GM12878 (cell line): ENCODE results near the gene KDM4F. TPM values are rescaled to one million over a fixed set of nuclear protein-coding genes. Genes with fewer than 3 reads are reported as not detected.

ENCODE experiments used
- ATAC-seq: fragments of 200-7000 bp; cut with Tn5 transposase; 3 replicates; pipeline ENCODE4 v1.9.1; 2020; ENCODE audit warnings: mild to moderate bottlenecking, moderate library complexity
- BruUV-seq: library from RNA; stranded (reverse); fragments of 400-500 nt; replicated peaks from 2 replicates; lab custom pipeline; 2021; lab: Mats Ljungman, UMichigan
- CTCF ChIA-PET: fragments of 300-600 bp; sonication (Branson Sonifier 250); formaldehyde crosslinking; extraction: SDS; loops from one replicate; lab custom pipeline; 2021; ENCODE audit warnings: inconsistent platforms; lab: Yijun Ruan, JAX
- POLR2A ChIA-PET: fragments of 350-600 bp; formaldehyde crosslinking; extraction: SDS; loops from one replicate; lab custom pipeline; 2021; ENCODE audit warnings: inconsistent platforms; lab: Charles Lee
- RAD21 ChIA-PET: fragments of 300-600 bp; sonication (Branson Sonifier 250); formaldehyde crosslinking; loops from one replicate; lab custom pipeline; 2023; ENCODE audit warnings: antibody characterized with exemption; ENCODE audit not compliant: unreplicated experiment; lab: Charles Lee
- SMC1A ChIA-PET: fragments of 300-600 bp; sonication (Branson Sonifier 250); formaldehyde crosslinking; loops from one replicate; lab custom pipeline; 2023; ENCODE audit not compliant: unreplicated experiment, uncharacterized antibody; lab: Charles Lee
- DNase-seq: peaks from one replicate; pipeline ENCODE4 v3.0.0-alpha.2; 2011; ENCODE audit warnings: low read depth, low spot score
- FAIRE-seq: peaks from 3 replicates; lab custom pipeline; 2011; peaks lifted over from hg19 to GRCh38; lab: Jason Lieb, UNC
- H2AFZ ChIP-seq: 2 replicates; pipeline ENCODE4 v1.6.0; 2011; ENCODE audit warnings: low read depth, low read length, control low read depth; ENCODE audit not compliant: control insufficient read depth
- H3K27ac ChIP-seq: 2 replicates; pipeline ENCODE4 v1.5.1; 2011; ENCODE audit warnings: control low read depth; ENCODE audit not compliant: control insufficient read depth, insufficient read depth
- H3K27me3 ChIP-seq, 2 experiments: replicated peaks in 1 of 2; 2 replicates each; pipeline versions ENCODE4 v1.6.0 to v1.6.1; 2011; ENCODE audit warnings: low read length in 1 of 2; ENCODE audit not compliant: control insufficient read depth in 2 of 2, insufficient read depth in 2 of 2
- H3K36me3 ChIP-seq, 2 experiments: 2 replicates each; pipeline ENCODE4 v1.5.1; 2011; ENCODE audit warnings: low read length in 1 of 2; ENCODE audit not compliant: control insufficient read depth in 2 of 2, insufficient read depth in 2 of 2
- H3K4me1 ChIP-seq: 2 replicates; pipeline ENCODE4 v1.6.1; 2011; ENCODE audit warnings: mild to moderate bottlenecking, low read length, moderate library complexity, mixed read lengths; ENCODE audit not compliant: control insufficient read depth, insufficient read depth
- H3K4me2 ChIP-seq: 2 replicates; pipeline ENCODE4 v1.6.0; 2011; ENCODE audit warnings: control low read depth; ENCODE audit not compliant: control insufficient read depth, insufficient read depth
- H3K4me3 ChIP-seq: fragments of 200-600 bp; sonication (generic); 2 replicates; pipeline ENCODE4 v1.5.1; 2016
- H3K79me2 ChIP-seq: 2 replicates; pipeline ENCODE4 v1.6.0; 2011; ENCODE audit warnings: low read length; ENCODE audit not compliant: control insufficient read depth, insufficient read depth
- H3K9ac ChIP-seq: 2 replicates; pipeline ENCODE4 v1.8.0; 2011; ENCODE audit warnings: low read length, control low read depth, mixed read lengths; ENCODE audit not compliant: control insufficient read depth, insufficient read depth
- H3K9me3 ChIP-seq: replicated peaks from 3 replicates; pipeline ENCODE4 v1.5.1; 2011; ENCODE audit warnings: mild to moderate bottlenecking, low read length; ENCODE audit not compliant: control insufficient read depth, insufficient read depth
- H4K20me1 ChIP-seq: 2 replicates; pipeline ENCODE4 v1.6.0; 2011; ENCODE audit not compliant: control insufficient read depth, insufficient read depth
- DPF2 ChIP-seq: fragments of 450-650 bp; IDR thresholded peaks from 2 replicates; pipeline ENCODE4 v1.6.1; 2017; ENCODE audit warnings: mild to moderate bottlenecking
- E4F1 ChIP-seq: fragments of 450-650 bp; IDR thresholded peaks from 2 replicates; pipeline ENCODE4 v1.6.1; 2018; ENCODE audit warnings: borderline replicate concordance, mild to moderate bottlenecking; ENCODE audit not compliant: partially characterized antibody
- HDGF ChIP-seq: fragments of 450-650 bp; IDR thresholded peaks from 2 replicates; pipeline ENCODE4 v1.6.1; 2016; ENCODE audit warnings: antibody characterized with exemption
- IKZF1 ChIP-seq: fragments of 450-650 bp; conservative IDR thresholded peaks from 2 replicates; pipeline ENCODE4 v1.6.1; 2017; ENCODE audit warnings: antibody characterized with exemption, mild to moderate bottlenecking
- KAT2A ChIP-seq: conservative IDR thresholded peaks from 2 replicates; pipeline ENCODE4 v1.6.1; 2011; ENCODE audit warnings: low read depth, low read length; ENCODE audit not compliant: control insufficient read depth
- KDM1A ChIP-seq: fragments of 200-600 bp; sonication (generic); IDR thresholded peaks from 2 replicates; pipeline ENCODE4 v1.6.1; 2016; ENCODE audit warnings: borderline replicate concordance
- MEF2A ChIP-seq: IDR thresholded peaks from 2 replicates; pipeline ENCODE4 v1.6.1; 2011; ENCODE audit warnings: low read depth, mild to moderate bottlenecking, low read length, moderate library complexity; ENCODE audit not compliant: insufficient read depth
- POLR2AphosphoS5 ChIP-seq: IDR thresholded peaks from 2 replicates; pipeline ENCODE4 v1.6.1; 2011; ENCODE audit warnings: mild to moderate bottlenecking, low read length, inconsistent platforms
- RAD21 ChIP-seq: IDR thresholded peaks from 2 replicates; pipeline ENCODE4 v1.6.1; 2011; ENCODE audit warnings: mild to moderate bottlenecking, low read depth, low read length, moderate library complexity; ENCODE audit not compliant: insufficient read depth
- RB1 ChIP-seq: fragments of 450-650 bp; formaldehyde crosslinking; IDR thresholded peaks from 2 replicates; pipeline ENCODE4 v1.6.1; 2017; ENCODE audit warnings: mild to moderate bottlenecking, borderline replicate concordance
- RBBP5 ChIP-seq: fragments of 200-600 bp; sonication (generic); conservative IDR thresholded peaks from 2 replicates; pipeline ENCODE4 v1.6.1; 2016
- SPI1 ChIP-seq: IDR thresholded peaks from 2 replicates; pipeline ENCODE4 v1.6.1; 2011; ENCODE audit warnings: low read depth, mild to moderate bottlenecking, low read length, moderate library complexity, borderline replicate concordance; ENCODE audit not compliant: insufficient read depth
- SREBF2 ChIP-seq: IDR thresholded peaks from 2 replicates; pipeline ENCODE4 v1.6.1; 2012; ENCODE audit warnings: mild to moderate bottlenecking, low read length
- SUZ12 ChIP-seq: fragments of 200-600 bp; sonication (generic); IDR thresholded peaks from one replicate; pipeline ENCODE4 v1.6.1; 2018; ENCODE audit warnings: antibody characterized with exemption, mild to moderate bottlenecking; ENCODE audit not compliant: unreplicated experiment
- ZNF207 ChIP-seq: fragments of 450-650 bp; IDR thresholded peaks from 2 replicates; pipeline ENCODE4 v1.6.1; 2014; ENCODE audit warnings: antibody characterized with exemption, mild to moderate bottlenecking, borderline replicate concordance
- WGBS: methylation state at CpG from one replicate; pipeline ENCODE4 v1.1.6; 2016; ENCODE audit warnings: low lambda C conversion rate; ENCODE audit not compliant: insufficient replicate concordance, insufficient coverage; ENCODE audit errors: missing lambda C conversion rate; 5-methylcytosine and 5-hydroxymethylcytosine counted together
- in situ Hi-C: fragments of 300-500 bp; cut with MboI; formaldehyde crosslinking; loops from 9 replicates; pipeline ENCODE4 v1.14.3; 2018; ENCODE audit warnings: mixed read lengths
- intact Hi-C: fragments of 100-400 bp; cut with micrococcal nuclease; formaldehyde crosslinking; loops from one replicate; pipeline ENCODE4 v1.14.2; 2022; ENCODE audit not compliant: unreplicated experiment
- polyA plus RNA-seq, 11 experiments: library from polyadenylated mRNA; depleted of rRNA in 4 of 11; unstranded in 6 of 11; stranded (reverse) in 5 of 11; fragments of >200 nt; fragmentation: Nextera tagmentation in 4 of 11; fragmentation: Illumina TruSeq in 1 of 11; extraction: Ambion mirVana in 4 of 11; extraction: Trizol in 1 of 11; gene quantifications; 1 replicate in 1 of 11; 2 replicates in 10 of 11; pipeline versions ENCODE4 v1.2.1 to v1.2.3, GENCODE V29; 2011 to 2016; ENCODE audit warnings: inconsistent platforms in 2 of 11, missing spikeins in 2 of 11, low read depth in 1 of 11
- total RNA-seq, 4 experiments: library from RNA; depleted of rRNA in 3 of 4; stranded (reverse); fragments of >200 nt in 3 of 4; fragmentation: Illumina TruSeq in 1 of 4; extraction: Trizol in 1 of 4; gene quantifications; 2 replicates each; pipeline versions ENCODE4 v1.2.1 to v1.2.3, GENCODE V29; 2013 to 2021
- TF ChIP-seq, protein P1 (sequence below): fragments of 450-650 bp; IDR thresholded peaks from 2 replicates; pipeline ENCODE4 v1.6.1; 2017; ENCODE audit warnings: mild to moderate bottlenecking, moderate library complexity

KDM4F gene
- total and polyA plus RNA-seq, 10 of the 15 experiments (the other 5 are each of a cell fraction or from before 2014, with no cell fraction given) = not detected

GRCh38 chr11:95074792-95075563 lies 25.8 kb downstream of the KDM4F start:
- intact Hi-C loops = no loop called here
- Histone ChIP-seq H3K4me2 (no peak overlapping the region), H3K9ac (no peak overlapping the region), H3K27me3 (no peaks in the 10 kb centered on the region), H3K9me3 (no peaks in the 10 kb centered on the region), H4K20me1 (no peaks in the 10 kb centered on the region), H3K4me1 (0 out of 2 replicates have a peak, but pooled peaks cover 3% of the 10 kb centered on the region), H3K79me2 (peaks cover 2% of the 10 kb centered on the region; the same call in 1 of the 2 replicates), H3K36me3 (0 out of 4 replicates have a peak, but pooled peaks cover 0 to 4% of the 10 kb centered on the region in 2 experiments), H2AFZ (no peak overlapping the region), H3K4me3 (no peak overlapping the region), H3K27ac (no peak overlapping the region)
- WGBS = 54% methylated on average over 8 of the region's 8 CpGs
- DNase-seq (no peak), FAIRE-seq (no peak), ATAC-seq (no peak)
- SMC1A ChIA-PET = interaction anchor here (2.2 to 14.9 kb wide), 3 partner anchors 10 to 75 kb away, joined by 10 to 315 read pairs (median 158); partner anchors contain the start of gene ENDOD1
- in situ Hi-C loops = no loop called here
- CTCF ChIA-PET = interaction anchor here (1.6 to 14.4 kb wide), 3 partner anchors 8 to 72 kb away, joined by 8 to 459 read pairs (median 9); partner anchors contain the start of genes ENDOD1 and SRSF8
- BruUV-seq = no TSS peak
- RAD21 ChIA-PET = interaction anchor here (8.9 to 11.8 kb wide), 2 partner anchors 18 to 64 kb away, joined by 110 to 244 read pairs; partner anchors contain the start of gene ENDOD1
- POLR2A ChIA-PET = interaction anchor here (11.1 kb wide), 1 partner anchor 16 kb away, joined by 139 read pairs; the partner anchor contains the start of gene ENDOD1
- no peak for TF ChIP-seq KDM1A
- no peak for TF ChIP-seq RAD21
- TF ChIP-seq ZNF207 = no peak
- TF ChIP-seq KAT2A = no peak
- TF ChIP-seq SUZ12 = no peak
- TF ChIP-seq RBBP5 = no peak
- TF ChIP-seq DPF2 = no peak
- no peak for TF ChIP-seq HDGF
- TF ChIP-seq, protein P1, sequence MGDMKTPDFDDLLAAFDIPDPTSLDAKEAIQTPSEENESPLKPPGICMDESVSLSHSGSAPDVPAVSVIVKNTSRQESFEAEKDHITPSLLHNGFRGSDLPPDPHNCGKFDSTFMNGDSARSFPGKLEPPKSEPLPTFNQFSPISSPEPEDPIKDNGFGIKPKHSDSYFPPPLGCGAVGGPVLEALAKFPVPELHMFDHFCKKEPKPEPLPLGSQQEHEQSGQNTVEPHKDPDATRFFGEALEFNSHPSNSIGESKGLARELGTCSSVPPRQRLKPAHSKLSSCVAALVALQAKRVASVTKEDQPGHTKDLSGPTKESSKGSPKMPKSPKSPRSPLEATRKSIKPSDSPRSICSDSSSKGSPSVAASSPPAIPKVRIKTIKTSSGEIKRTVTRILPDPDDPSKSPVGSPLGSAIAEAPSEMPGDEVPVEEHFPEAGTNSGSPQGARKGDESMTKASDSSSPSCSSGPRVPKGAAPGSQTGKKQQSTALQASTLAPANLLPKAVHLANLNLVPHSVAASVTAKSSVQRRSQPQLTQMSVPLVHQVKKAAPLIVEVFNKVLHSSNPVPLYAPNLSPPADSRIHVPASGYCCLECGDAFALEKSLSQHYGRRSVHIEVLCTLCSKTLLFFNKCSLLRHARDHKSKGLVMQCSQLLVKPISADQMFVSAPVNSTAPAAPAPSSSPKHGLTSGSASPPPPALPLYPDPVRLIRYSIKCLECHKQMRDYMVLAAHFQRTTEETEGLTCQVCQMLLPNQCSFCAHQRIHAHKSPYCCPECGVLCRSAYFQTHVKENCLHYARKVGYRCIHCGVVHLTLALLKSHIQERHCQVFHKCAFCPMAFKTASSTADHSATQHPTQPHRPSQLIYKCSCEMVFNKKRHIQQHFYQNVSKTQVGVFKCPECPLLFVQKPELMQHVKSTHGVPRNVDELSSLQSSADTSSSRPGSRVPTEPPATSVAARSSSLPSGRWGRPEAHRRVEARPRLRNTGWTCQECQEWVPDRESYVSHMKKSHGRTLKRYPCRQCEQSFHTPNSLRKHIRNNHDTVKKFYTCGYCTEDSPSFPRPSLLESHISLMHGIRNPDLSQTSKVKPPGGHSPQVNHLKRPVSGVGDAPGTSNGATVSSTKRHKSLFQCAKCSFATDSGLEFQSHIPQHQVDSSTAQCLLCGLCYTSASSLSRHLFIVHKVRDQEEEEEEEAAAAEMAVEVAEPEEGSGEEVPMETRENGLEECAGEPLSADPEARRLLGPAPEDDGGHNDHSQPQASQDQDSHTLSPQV = no peak
- no peak; the same call in 1 of the 2 replicates for TF ChIP-seq POLR2AphosphoS5
- no peak for TF ChIP-seq MEF2A
- TF ChIP-seq E4F1 = no peak
- TF ChIP-seq SREBF2 = no peak
- TF ChIP-seq IKZF1 = no peak
- no peak for TF ChIP-seq RB1
- no peak for TF ChIP-seq SPI1
